HG03442 (cell line): Measurements from ENCODE around the gene DZIP1.

Experiments used
- ATAC-seq: cut with Tn5 transposase; IDR thresholded peaks from one replicate; pipeline ENCODE4 v1.9.1; 2021; ENCODE audit warnings: mild to moderate bottlenecking, moderate library complexity; ENCODE audit not compliant: unreplicated experiment

DZIP1 gene

GRCh38 chr13:95643936-95644598 is 439 bp downstream of the DZIP1 start:
- peak; percentile 35 for ATAC-seq

- no peak for ATAC-seq
These were observed 953 bp downstream of the DZIP1 start for GRCh38 chr13:95643571-95643935.

- ATAC-seq: no peak
These were observed 1.5 kb downstream of the DZIP1 start for GRCh38 chr13:95642999-95643398.

DNA sequence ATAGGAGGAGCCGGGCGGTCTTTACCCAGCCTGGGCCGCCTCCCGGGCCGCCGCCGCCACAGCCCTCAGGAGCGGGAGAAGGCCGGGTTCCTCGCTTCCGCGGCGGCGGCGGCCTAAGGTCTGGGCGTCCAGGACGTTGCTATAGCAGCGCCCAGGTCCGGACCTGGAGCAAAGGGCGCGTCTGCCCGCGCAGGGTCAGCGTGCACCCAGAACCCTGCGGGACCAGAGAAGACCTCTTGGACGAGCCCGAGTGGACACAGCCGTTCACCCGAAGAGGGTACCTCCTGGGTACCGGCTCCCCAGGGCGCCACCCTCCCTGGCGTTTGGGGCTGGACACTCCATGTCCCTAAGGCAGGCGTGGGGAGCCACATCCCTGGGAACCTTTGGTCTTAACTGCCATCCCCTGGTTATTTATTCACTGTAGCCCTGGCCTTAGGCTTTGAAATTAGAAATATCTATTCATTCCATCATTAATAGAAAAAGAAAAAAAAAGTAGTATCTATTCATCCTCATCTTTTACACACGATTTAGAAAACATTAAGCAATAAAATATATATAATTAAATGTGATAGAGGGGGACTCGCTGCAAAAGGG is 2.4 kb downstream of the DZIP1 start:
- no peak for ATAC-seq

DNA sequence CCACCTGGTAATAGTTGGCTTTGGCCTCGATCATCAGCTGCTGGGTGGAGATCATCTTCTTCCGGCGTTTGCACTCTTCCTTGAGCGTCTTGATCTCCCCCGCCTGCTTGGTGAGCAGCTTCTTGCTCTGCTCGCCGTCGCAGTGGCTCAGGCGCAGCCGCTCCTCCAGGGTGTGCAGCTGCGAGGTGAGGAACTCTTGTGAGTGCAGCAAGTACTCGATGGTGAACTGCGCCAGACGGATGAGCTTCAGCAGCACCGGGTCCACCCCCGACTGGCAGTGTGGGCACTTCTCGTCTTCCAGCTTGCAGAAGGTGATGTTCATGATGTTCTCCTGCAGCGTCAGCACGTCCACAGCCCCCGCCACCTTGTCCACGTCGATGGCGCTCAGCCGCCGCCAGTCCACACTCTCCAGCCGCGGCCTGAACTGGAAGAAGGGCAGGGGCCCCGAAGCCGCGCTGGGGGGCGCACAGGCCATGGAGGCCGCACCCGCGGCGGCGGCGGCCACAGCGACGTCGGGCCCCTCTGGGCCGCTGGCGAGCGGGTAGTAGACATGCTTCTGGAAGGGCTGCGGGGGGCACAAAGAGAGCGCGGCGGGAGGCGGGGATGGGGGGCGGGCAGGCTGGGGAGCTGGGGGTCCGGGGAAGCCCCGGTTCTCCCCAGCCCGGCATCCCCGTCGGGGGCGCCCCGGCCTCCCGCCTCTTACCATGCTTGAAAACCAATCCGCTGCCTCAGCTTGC is 3.0 kb downstream of the DZIP1 start:
- ATAC-seq: no peak

GRCh38 chr13:95636853-95637252 is 7.7 kb downstream of the DZIP1 start:
- ATAC-seq: no peak

DNA sequence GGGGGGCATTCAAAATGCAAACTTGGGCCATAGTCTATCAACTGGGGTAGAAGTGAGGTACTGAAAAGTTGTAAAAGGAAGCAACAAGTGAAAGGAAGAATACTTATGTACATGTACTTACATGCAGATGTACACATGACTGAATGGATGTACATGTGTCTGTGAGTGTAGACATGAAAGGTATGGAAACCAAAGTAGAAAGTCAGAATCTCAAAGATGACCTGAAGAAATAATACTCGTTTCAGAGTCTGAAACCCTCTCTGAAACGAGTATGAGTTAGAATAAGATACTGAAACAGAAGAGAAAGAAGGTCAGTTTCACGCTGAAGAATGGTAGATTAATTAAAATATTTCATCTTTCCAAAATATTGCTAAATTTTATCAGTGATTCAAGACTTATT is 13.9 kb downstream of the DZIP1 start:
- no peak for ATAC-seq

DNA sequence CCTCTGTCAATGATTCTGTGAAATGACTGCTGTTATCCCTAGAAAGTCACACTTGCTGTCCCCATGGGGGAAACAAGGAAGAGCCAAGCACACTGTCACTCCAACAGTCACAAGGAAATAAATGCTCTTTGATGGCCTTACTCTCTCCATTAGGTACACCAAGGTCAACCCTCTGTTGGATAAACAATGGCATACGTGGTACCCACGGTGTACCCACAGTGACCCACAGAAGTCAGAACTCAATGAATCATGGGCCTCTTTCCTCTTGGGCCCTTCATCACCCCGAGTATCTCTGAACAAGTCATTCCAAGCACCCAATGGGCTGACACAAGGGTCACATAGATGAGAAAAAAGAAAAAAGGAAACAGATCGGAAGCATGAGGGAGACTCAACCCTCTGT is 15.4 kb downstream of the DZIP1 start:
- ATAC-seq: no peak

DNA sequence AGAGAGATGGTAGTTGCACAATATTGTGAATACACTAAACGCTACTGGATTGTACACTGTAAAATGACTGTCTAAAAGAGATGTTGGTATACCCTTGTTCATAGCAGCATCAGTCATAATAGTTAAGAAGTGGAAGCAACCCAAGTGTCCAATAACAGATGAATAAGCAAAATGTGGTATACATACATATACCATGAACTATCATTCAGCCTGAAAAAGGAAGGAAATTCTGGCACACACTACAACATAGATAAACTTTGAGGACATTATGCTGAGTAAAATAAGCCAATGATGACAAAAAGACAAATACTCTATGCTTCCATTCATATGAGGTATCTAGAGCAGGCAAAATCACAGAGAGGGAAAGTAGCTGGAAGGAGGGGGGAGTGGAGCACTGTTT is 16.0 kb downstream of the DZIP1 start:
- no peak for ATAC-seq

DNA sequence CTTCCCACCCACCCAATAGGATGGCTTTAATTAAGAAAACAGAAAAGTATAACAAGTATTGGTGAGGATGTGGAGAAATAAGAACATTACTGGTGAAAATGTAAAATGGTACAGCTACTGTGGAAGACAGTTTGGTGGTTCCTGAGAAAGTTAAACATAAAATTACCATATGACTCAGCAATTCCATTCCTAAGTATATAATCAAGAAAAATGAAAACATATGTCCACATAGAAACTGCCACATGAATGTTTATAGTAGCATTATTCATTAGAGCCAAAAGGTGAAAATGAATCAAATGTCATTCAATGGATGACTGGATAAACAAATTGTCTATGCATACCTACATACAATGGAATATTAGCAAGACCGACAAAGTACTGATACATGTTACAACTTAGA is 16.9 kb downstream of the DZIP1 start:
- no peak for ATAC-seq

DNA sequence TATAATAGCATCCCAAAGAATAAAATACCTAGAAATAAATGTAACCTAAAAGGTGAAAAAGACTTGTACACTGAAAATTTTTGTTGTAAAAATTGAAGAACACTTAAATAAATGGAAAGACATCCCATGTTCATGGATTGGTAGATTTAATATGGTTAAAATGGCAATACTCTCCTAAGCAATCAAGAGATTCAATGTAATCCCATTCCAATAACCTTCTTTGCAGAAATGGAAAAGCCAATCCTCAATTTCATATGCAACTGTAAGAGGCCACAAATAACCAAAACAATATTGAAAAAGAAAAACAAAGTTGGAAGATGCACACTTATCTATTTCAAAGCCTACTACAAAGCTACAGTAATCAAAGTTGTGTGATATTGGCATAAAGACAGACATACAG is 17.7 kb downstream of the DZIP1 start:
- ATAC-seq: no peak

DNA sequence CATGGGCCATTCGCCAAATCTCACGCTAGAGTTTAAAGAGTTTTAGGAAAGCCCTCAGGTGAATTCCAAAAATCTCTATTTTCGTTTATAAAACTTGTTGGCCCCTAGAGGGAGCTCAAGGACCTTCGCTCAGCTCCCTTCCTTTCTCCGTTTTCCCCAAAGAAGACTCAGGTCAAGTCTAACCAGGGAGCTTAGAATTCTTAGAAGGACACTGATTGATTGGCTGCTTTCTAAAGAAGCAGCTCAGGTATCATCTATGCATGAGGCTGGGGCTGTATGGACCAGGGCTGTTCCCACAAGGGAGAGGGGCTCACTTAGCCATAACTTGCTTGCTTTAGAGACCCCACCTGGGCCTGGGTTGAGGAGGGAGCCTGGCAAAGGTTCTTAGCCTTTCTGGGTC is 20.5 kb downstream of the DZIP1 start:
- ATAC-seq: no peak

DNA sequence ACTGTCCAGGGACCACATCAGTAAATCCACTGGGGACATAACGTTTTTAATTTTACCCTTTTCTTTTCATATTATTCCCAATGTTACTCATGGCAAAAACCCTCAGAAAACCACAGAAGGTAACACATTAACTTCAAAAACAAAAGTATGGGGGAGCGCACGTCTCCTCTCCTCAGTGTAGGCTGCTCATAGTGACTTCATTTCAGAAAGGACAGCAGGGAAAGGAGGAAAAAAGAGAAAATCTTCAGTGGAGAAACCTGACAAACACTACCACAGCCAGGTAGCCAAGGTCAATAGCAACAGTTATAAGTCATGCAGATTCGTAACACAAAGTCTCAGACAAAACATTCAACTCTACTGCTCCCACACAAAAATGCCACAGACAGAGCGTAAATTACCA is 21.4 kb downstream of the DZIP1 start:
- no peak for ATAC-seq

- ATAC-seq: no peak
These were observed 23.5 kb downstream of the DZIP1 start for GRCh38 chr13:95620825-95621498.

- ATAC-seq: no peak
These were observed 24.3 kb downstream of the DZIP1 start for GRCh38 chr13:95620030-95620824.

DNA sequence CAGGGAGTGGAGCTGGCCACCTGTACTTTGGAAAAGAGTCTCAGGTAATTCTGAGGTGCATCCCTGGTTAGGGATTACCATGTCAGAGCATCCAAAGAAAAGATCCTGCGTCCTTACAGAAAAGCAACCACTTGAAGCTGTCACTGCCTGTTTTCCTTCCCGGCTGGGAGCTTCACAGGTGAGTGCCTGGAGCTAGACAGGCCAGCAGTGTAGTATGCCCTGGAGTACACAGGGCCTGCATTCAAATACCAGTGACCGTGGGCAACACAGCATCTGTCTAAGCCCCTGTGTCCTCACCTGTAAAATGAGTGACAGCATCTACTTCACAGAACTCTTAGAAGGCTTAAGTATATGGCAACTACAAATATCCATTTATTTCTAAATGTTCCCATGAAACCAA is 29.0 kb downstream of the DZIP1 start:
- ATAC-seq: no peak

- ATAC-seq: no peak
These were observed 29.8 kb downstream of the DZIP1 start for GRCh38 chr13:95614641-95615245.

DNA sequence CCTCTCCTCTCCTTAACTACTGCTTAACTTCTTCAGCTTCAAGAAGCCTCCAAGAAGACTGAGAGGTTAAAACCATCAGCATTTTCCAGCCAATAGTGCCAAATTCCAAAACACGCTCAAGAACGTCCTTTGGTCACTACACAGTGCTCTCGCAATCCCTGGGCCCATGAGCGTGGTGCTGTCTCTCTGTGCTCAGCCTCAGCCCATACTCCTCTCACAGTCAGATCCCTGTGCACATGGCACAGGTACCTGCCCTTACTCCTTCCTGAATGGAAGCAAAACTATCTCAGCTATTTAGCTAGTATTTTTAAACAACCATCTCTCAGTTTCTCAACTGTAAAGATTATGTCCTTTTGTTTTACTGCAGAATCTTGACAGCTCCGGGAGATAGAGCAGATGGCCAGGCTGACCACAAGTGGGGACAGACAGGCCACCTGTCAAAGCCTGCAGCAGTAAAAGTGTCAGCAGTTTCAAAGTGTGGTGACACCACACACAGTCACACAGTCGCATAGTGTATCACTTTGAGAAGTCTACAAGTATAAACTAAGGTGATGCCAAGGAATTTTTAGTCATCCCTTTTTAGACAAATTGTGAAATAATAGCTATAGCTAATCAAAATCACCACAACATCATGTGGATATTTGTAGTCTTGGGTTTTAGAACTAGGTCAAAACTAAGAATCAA is 35.7 kb downstream of the DZIP1 start:
- no peak for ATAC-seq

DNA sequence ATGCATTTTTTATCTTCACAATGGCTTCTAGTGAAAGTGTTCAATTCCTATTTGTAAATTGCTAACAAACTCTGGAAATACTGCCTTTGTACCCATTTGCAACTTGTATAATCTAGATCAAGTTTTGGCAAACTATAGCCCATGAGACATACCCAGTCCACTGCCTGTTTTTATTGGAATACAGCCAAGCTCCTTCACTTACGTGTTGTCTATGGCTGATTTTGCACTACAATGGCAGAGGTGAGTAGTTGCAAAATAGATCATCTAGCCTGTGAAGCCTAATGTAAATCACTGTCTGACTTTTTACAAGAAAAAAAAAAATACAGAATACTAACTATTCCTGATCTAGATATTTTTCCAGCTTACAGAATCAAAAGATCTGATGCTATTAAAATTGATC is 37.1 kb downstream of the DZIP1 start:
- ATAC-seq: no peak
